Measurements from ENCODE around the gene MAST3.

- TF ChIP-seq GATA2 (IDR thresholded peaks at IDR 0.05; ENCODE audit: low read depth, low read length) = no peak
- TF ChIP-seq GATA3 (IDR thresholded peaks at IDR 0.05; ENCODE audit: low read depth, low read length) = no peak
Measured at GRCh38 chr19:18059297-18059696, 38.3 kb upstream of the MAST3 start.

All from SH-SY5Y (cell line).